Embryonic facial prominence (tissue), 1 donor: ENCODE data around the gene EMX2.
"Not testable (repeated sequence)": the region's sequence is repeated elsewhere in the genome, so short reads cannot be mapped to it uniquely, and the experiment has no call there.

Source experiments
- DNase-seq: peaks from one replicate; pipeline ENCODE4 v3.0.0-alpha.2; 2016; ENCODE audit errors: extremely low spot score

EMX2 gene

GRCh38 chr10:117542706-117543224, at the start of gene EMX2:
Gene EMX2 (plus strand): TSS chr10:117542746. CDS start chr10:117543268, 522 bp downstream.
- DNase-seq, result no peak

GRCh38 chr10:117496031-117496430, 46.5 kb upstream of the EMX2 start:
- no peak for DNase-seq

GRCh38 chr10:117496616-117497028, 45.9 kb upstream of the EMX2 start:
- DNase-seq, result peak; percentile 55

GRCh38 chr10:117497736-117498135, 44.8 kb upstream of the EMX2 start:
- DNase-seq, result no peak

- DNase-seq, result no peak
Measured at GRCh38 chr10:117499248-117500105, 43.1 kb upstream of the EMX2 start.

GRCh38 chr10:117500456-117500855, 42.1 kb upstream of the EMX2 start:
- DNase-seq, result no peak

- DNase-seq, result no peak
Measured at GRCh38 chr10:117501460-117502035, 41.0 kb upstream of the EMX2 start.

- DNase-seq, result no peak
Measured at GRCh38 chr10:117502421-117503243, 39.9 kb upstream of the EMX2 start.

- peak; percentile 40 for DNase-seq
Measured at GRCh38 chr10:117503244-117504205, 39.0 kb upstream of the EMX2 start.

GRCh38 chr10:117504562-117504961, 38.0 kb upstream of the EMX2 start:
- no peak for DNase-seq

GRCh38 chr10:117507081-117507480, 35.5 kb upstream of the EMX2 start:
- DNase-seq, result not testable (repeated sequence)

GRCh38 chr10:117509573-117509972, 33.0 kb upstream of the EMX2 start:
- no peak for DNase-seq

- DNase-seq, result no peak
Measured at GRCh38 chr10:117511601-117512390, 30.8 kb upstream of the EMX2 start.

- no peak for DNase-seq
Measured at GRCh38 chr10:117514971-117515370, 27.6 kb upstream of the EMX2 start.

- no peak for DNase-seq
Measured at GRCh38 chr10:117516681-117517080, 25.9 kb upstream of the EMX2 start.

GRCh38 chr10:117518246-117518645, 24.3 kb upstream of the EMX2 start:
- DNase-seq, result no peak

GRCh38 chr10:117519286-117519685, 23.3 kb upstream of the EMX2 start:
- no peak for DNase-seq

- DNase-seq, result no peak
Measured at GRCh38 chr10:117519879-117520278, 22.7 kb upstream of the EMX2 start.

GRCh38 chr10:117530791-117531190, 11.8 kb upstream of the EMX2 start:
- DNase-seq, result no peak

GRCh38 chr10:117531371-117532002, 11.1 kb upstream of the EMX2 start:
- no peak for DNase-seq
